ENCODE data around the gene MLXIP. TPM values are rescaled to one million over a fixed set of nuclear protein-coding genes. Genes with fewer than 3 reads are reported as not detected.

MLXIP gene
- total and polyA plus RNA-seq, 2 donors (not counting 3 experiments of a cell fraction or from before 2014, with no cell fraction given) = 22.0 to 72.5 TPM

- H3K4me3 ChIP-seq (replicated peaks in 1 of 3; ENCODE audit: insufficient read depth in 1 of 3, low read depth in 1 of 3, low read length in 3 of 3) = no peak overlapping the region
- H3K4me1 ChIP-seq (ENCODE audit: control insufficient read depth, extremely low read depth, insufficient read depth, low read length) = peaks cover under 1% of the 10 kb centered on the region
- H3K27me3 ChIP-seq (ENCODE audit: control insufficient read depth in 2 of 2, insufficient read depth in 2 of 2, low read length in 2 of 2) = no peaks in the 10 kb centered on the region
- ChIA-PET POLR2A (no interaction called here), CTCF (interaction anchor here (1.1 to 6.2 kb wide), 3 partner anchors 64 to 72 kb away, joined by 3 to 156 read pairs (median 8); no protein-coding TSS in a partner anchor)
- no TSS peak for BruUV-seq (replicated peaks)
- H3K27ac ChIP-seq (ENCODE audit: insufficient read depth, low read depth, low read length) = no peak overlapping the region
- no peaks in the 10 kb centered on the region for H3K9me1 ChIP-seq (replicated peaks; ENCODE audit: control insufficient read depth, extremely low read depth, insufficient read depth, low read length)
- H2AFZ ChIP-seq (ENCODE audit: low read depth, low read length) = no peak overlapping the region
- H3K9ac ChIP-seq (replicated peaks; ENCODE audit: extremely low read depth, insufficient read depth, low read length) = no peak overlapping the region
- H3K36me3 ChIP-seq (ENCODE audit: control insufficient read depth in 2 of 2, extremely low read depth in 1 of 2, insufficient read depth in 2 of 2, low read length in 2 of 2) = peaks cover 0 to 31% of the 10 kb centered on the region in 2 experiments
- H3K79me2 ChIP-seq (ENCODE audit: control insufficient read depth, insufficient read depth, low read length) = peaks cover 24% of the 10 kb centered on the region
- no peaks in the 10 kb centered on the region for H4K20me1 ChIP-seq (replicated peaks; ENCODE audit: control insufficient read depth, extremely low read depth, insufficient read depth, low read length)
- no peak for DNase-seq (ENCODE audit: low read depth, low spot score)
- H3K4me2 ChIP-seq (ENCODE audit: insufficient read depth, low read length) = no peak overlapping the region
- no peaks in the 10 kb centered on the region for H3K9me3 ChIP-seq (replicated peaks; ENCODE audit: control insufficient read depth, insufficient read depth, low read length)
- TF ChIP-seq EZH2 (IDR thresholded peaks at IDR 0.05; ENCODE audit: borderline replicate concordance, low read depth, low read length, severe bottlenecking) (no peak), CTCF (IDR thresholded peaks at IDR 0.05; ENCODE audit: extremely low read depth in 1 of 2, insufficient read depth in 1 of 2, low read depth in 1 of 2, low read length in 2 of 2) (no peak), POLR2AphosphoS5 (IDR thresholded peaks at IDR 0.05; ENCODE audit: insufficient read depth, low read depth, low read length) (no peak), POLR2A (IDR thresholded peaks at IDR 0.05; ENCODE audit: low read depth, low read length) (no peak), MYC (IDR thresholded peaks at IDR 0.05; ENCODE audit: low read depth, low read length) (no peak), GATA2 (IDR thresholded peaks at IDR 0.05; ENCODE audit: insufficient read depth, insufficient read length, low read depth, low read length) (no peak), FOS (IDR thresholded peaks at IDR 0.05; ENCODE audit: borderline replicate concordance, insufficient read depth, low read length) (no peak), JUN (IDR thresholded peaks at IDR 0.05; ENCODE audit: borderline replicate concordance, insufficient read depth, insufficient read length, low read depth) (no peak)
- TF ChIP-seq, protein P1, sequence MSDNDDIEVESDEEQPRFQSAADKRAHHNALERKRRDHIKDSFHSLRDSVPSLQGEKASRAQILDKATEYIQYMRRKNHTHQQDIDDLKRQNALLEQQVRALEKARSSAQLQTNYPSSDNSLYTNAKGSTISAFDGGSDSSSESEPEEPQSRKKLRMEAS (IDR thresholded peaks at IDR 0.05; ENCODE audit: insufficient read depth, insufficient read length) = no peak
- intact Hi-C loops (cut with micrococcal nuclease) (no loop called here), dilution Hi-C loops (cut with MboI; ENCODE audit: extremely low pct_ligation_motif_present, low sequenced_read_pairs) (no loop called here)
- FAIRE-seq = no peak
These were observed 48.4 kb downstream of the MLXIP start for GRCh38 chr12:122126713-122127597.

Measured in endothelial cell of umbilical vein (primary cell).